Measurements from ENCODE around the gene PRAC1. TPM values are rescaled to one million over a fixed set of nuclear protein-coding genes. Genes with fewer than 3 reads are reported as not detected.

The PRAC1 gene
- under 1 TPM in 1 of 2 donors, not detected in 1; 0.63 TPM for polyA plus RNA-seq

- 13% methylated on average over 21 of the region's 21 CpGs for WGBS, 2 donors
- no peak within 1 kb of the TSS for H3K27ac ChIP-seq (ENCODE audit: low read depth in 2 of 2, low read length in 1 of 2)
These were observed at the start of gene PRAC1 for GRCh38 chr17:48722201-48722907. PRAC1 (minus strand) TSS chr17:48722518; CDS start chr17:48722392, 126 bp downstream.

GRCh38 chr17:48770954-48771353, 48.6 kb upstream of the PRAC1 start:
- Histone ChIP-seq H3K36me3 (ENCODE audit: control insufficient read depth in 2 of 2, insufficient read depth in 2 of 2, low read length in 1 of 2) (no peaks in the 10 kb centered on the region), H3K9me3 (ENCODE audit: control insufficient read depth in 2 of 2, insufficient read depth in 1 of 2, low read depth in 1 of 2, low read length in 1 of 2) (no peaks in the 10 kb centered on the region), H3K27ac (ENCODE audit: low read depth in 2 of 2, low read length in 1 of 2) (no peak overlapping the region), H3K27me3 (ENCODE audit: control insufficient read depth in 1 of 2, insufficient read depth in 2 of 2, low read length in 2 of 2) (peaks cover 0 to 7% of the 10 kb centered on the region in 2 donors), H3K4me3 (ENCODE audit: low read depth in 1 of 2, low read length in 2 of 2) (no peak overlapping the region), H3K4me1 (ENCODE audit: control insufficient read depth in 2 of 2, insufficient read depth in 2 of 2, low read length in 1 of 2) (no peaks in the 10 kb centered on the region)
- WGBS, 2 donors: 47 to 52% methylated on average over 3 of the region's 3 CpGs

More at GRCh38 chr17:48722201-48722907, at the start of gene PRAC1:
- H3K36me3 ChIP-seq (ENCODE audit: control insufficient read depth in 2 of 2, insufficient read depth in 2 of 2, low read length in 1 of 2): no peaks in the 10 kb centered on the region
- peaks cover 0 to 10% of the 10 kb centered on the region in 2 donors for H3K4me1 ChIP-seq (ENCODE audit: control insufficient read depth in 2 of 2, insufficient read depth in 2 of 2, low read length in 1 of 2)
- peaks cover 18 to 82% of the 10 kb centered on the region in 2 donors for H3K27me3 ChIP-seq (ENCODE audit: control insufficient read depth in 1 of 2, insufficient read depth in 2 of 2, low read length in 2 of 2)
- H3K9me3 ChIP-seq (ENCODE audit: control insufficient read depth in 2 of 2, insufficient read depth in 1 of 2, low read depth in 1 of 2, low read length in 1 of 2): peaks cover 0 to 18% of the 10 kb centered on the region in 2 donors
- no peak within 1 kb of the TSS for H3K4me3 ChIP-seq (ENCODE audit: low read depth in 1 of 2, low read length in 2 of 2)

- Histone ChIP-seq H3K4me3 (ENCODE audit: low read depth in 1 of 2, low read length in 2 of 2) (no peak overlapping the region), H3K27ac (ENCODE audit: low read depth in 2 of 2, low read length in 1 of 2) (no peak overlapping the region), H3K36me3 (ENCODE audit: control insufficient read depth in 2 of 2, insufficient read depth in 2 of 2, low read length in 1 of 2) (no peaks in the 10 kb centered on the region), H3K27me3 (ENCODE audit: control insufficient read depth in 1 of 2, insufficient read depth in 2 of 2, low read length in 2 of 2) (peaks cover 0 to 7% of the 10 kb centered on the region in 2 donors), H3K4me1 (ENCODE audit: control insufficient read depth in 2 of 2, insufficient read depth in 2 of 2, low read length in 1 of 2) (no peaks in the 10 kb centered on the region), H3K9me3 (ENCODE audit: control insufficient read depth in 2 of 2, insufficient read depth in 1 of 2, low read depth in 1 of 2, low read length in 1 of 2) (no peaks in the 10 kb centered on the region)
- 84 to 85% methylated on average over 5 of the region's 5 CpGs for WGBS, 2 donors
These were observed 46.8 kb upstream of the PRAC1 start for GRCh38 chr17:48769009-48769675.

DNA sequence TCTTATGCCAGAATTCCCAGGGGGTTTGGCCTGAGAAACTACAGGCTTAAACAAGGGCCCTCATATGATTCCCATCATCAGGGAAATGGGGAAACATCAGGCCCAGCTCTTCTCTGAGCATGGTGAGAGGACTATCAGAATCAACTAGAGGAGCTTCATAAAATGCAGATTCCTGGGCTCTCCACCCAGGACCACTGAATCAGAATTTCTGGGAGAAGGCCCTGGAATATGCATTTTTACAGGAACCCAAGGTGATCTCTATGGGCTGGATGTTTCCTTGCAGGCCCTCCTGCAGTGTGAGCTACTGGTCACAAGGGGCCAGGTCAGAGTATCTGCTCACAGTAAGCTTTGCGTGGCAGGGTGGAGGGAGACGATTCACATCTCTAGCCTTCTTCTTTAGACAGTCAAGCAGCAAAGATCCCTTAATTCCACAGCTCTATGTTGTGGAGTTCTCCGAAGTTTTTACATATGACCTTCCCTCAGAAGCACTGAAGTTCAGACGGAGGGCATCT, 45.0 kb upstream of the PRAC1 start:
- Histone ChIP-seq H3K27me3 (ENCODE audit: control insufficient read depth in 1 of 2, insufficient read depth in 2 of 2, low read length in 2 of 2) (peaks cover 0 to 7% of the 10 kb centered on the region in 2 donors), H3K4me1 (ENCODE audit: control insufficient read depth in 2 of 2, insufficient read depth in 2 of 2, low read length in 1 of 2) (no peaks in the 10 kb centered on the region), H3K9me3 (ENCODE audit: control insufficient read depth in 2 of 2, insufficient read depth in 1 of 2, low read depth in 1 of 2, low read length in 1 of 2) (no peaks in the 10 kb centered on the region), H3K4me3 (ENCODE audit: low read depth in 1 of 2, low read length in 2 of 2) (no peak overlapping the region), H3K36me3 (ENCODE audit: control insufficient read depth in 2 of 2, insufficient read depth in 2 of 2, low read length in 1 of 2) (no peaks in the 10 kb centered on the region), H3K27ac (ENCODE audit: low read depth in 2 of 2, low read length in 1 of 2) (no peak overlapping the region)
- WGBS, 2 donors: 69 to 82% methylated on average over 4 of the region's 4 CpGs

GRCh38 chr17:48761114-48761513, 38.8 kb upstream of the PRAC1 start:
- Histone ChIP-seq H3K27me3 (ENCODE audit: control insufficient read depth in 1 of 2, insufficient read depth in 2 of 2, low read length in 2 of 2) (peaks cover 4 to 5% of the 10 kb centered on the region in 2 donors), H3K9me3 (ENCODE audit: control insufficient read depth in 2 of 2, insufficient read depth in 1 of 2, low read depth in 1 of 2, low read length in 1 of 2) (no peaks in the 10 kb centered on the region), H3K36me3 (ENCODE audit: control insufficient read depth in 2 of 2, insufficient read depth in 2 of 2, low read length in 1 of 2) (no peaks in the 10 kb centered on the region), H3K27ac (ENCODE audit: low read depth in 2 of 2, low read length in 1 of 2) (no peak overlapping the region), H3K4me3 (ENCODE audit: low read depth in 1 of 2, low read length in 2 of 2) (no peak overlapping the region), H3K4me1 (ENCODE audit: control insufficient read depth in 2 of 2, insufficient read depth in 2 of 2, low read length in 1 of 2) (no peaks in the 10 kb centered on the region)
- WGBS, 2 donors: 73 to 81% methylated on average over 6 of the region's 6 CpGs

- H3K27me3 ChIP-seq (ENCODE audit: control insufficient read depth in 1 of 2, insufficient read depth in 2 of 2, low read length in 2 of 2): peaks cover 5% of the 10 kb centered on the region in 2 donors
- H3K4me1 ChIP-seq (ENCODE audit: control insufficient read depth in 2 of 2, insufficient read depth in 2 of 2, low read length in 1 of 2): no peaks in the 10 kb centered on the region
- 32 to 35% methylated on average over 4 of the region's 4 CpGs for whole genome bisulfite sequencing, 2 donors
These were observed 38.1 kb upstream of the PRAC1 start for GRCh38 chr17:48760411-48760810.

DNA sequence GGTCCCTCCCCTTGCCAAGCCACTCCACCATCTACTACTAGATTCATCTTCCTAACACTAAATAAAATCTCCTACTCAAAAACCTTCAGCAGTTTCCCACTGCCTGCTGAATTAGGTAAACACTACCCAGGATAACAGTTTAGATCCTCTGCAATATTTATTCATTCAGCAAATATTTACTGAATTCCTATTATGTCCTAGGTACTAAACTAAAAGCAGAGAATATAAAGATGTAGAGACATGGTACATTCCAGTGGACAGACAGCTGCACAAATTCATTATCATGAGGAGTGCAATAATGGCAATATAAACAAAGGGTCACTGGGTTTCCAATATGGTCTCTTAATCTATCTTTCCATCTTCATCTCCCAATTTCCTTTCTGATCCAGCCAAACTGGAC, 37.0 kb upstream of the PRAC1 start:
- peaks cover 5 to 17% of the 10 kb centered on the region in 2 donors for H3K27me3 ChIP-seq (ENCODE audit: control insufficient read depth in 1 of 2, insufficient read depth in 2 of 2, low read length in 2 of 2)
- H3K36me3 ChIP-seq (ENCODE audit: control insufficient read depth in 2 of 2, insufficient read depth in 2 of 2, low read length in 1 of 2): no peaks in the 10 kb centered on the region
- H3K4me1 ChIP-seq (ENCODE audit: control insufficient read depth in 2 of 2, insufficient read depth in 2 of 2, low read length in 1 of 2): peaks cover 0 to 6% of the 10 kb centered on the region in 2 donors
- no peaks in the 10 kb centered on the region for H3K9me3 ChIP-seq (ENCODE audit: control insufficient read depth in 2 of 2, insufficient read depth in 1 of 2, low read depth in 1 of 2, low read length in 1 of 2)
- H3K4me3 ChIP-seq (ENCODE audit: low read depth in 1 of 2, low read length in 2 of 2): no peak overlapping the region
- H3K27ac ChIP-seq (ENCODE audit: low read depth in 2 of 2, low read length in 1 of 2): no peak overlapping the region

More at GRCh38 chr17:48760411-48760810, 38.1 kb upstream of the PRAC1 start:
- no peaks in the 10 kb centered on the region for H3K9me3 ChIP-seq (ENCODE audit: control insufficient read depth in 2 of 2, insufficient read depth in 1 of 2, low read depth in 1 of 2, low read length in 1 of 2)
- H3K4me3 ChIP-seq (ENCODE audit: low read depth in 1 of 2, low read length in 2 of 2): no peak overlapping the region
- no peaks in the 10 kb centered on the region for H3K36me3 ChIP-seq (ENCODE audit: control insufficient read depth in 2 of 2, insufficient read depth in 2 of 2, low read length in 1 of 2)
- H3K27ac ChIP-seq (ENCODE audit: low read depth in 2 of 2, low read length in 1 of 2): no peak overlapping the region

DNA sequence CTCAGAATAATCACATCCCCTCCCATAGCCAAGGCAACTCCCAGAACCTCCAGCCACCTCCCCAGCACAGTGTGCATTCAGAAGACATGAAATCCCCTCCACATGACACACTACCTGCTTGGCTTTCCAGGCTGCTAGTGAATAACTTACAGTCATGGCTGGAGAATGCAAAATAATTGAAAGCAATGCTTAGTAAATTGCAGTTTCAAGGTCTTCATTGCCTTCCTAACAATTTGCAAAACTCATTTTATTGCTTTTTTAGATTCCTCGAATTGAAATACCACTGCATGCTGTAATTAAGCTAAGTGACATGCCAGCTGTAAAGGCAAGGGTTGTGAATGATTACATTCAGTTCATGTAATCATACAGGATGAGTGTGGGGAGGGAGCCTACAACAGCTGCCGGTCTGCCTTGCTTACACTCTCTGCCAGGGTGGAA, 35.2 kb upstream of the PRAC1 start:
- Histone ChIP-seq H3K9me3 (ENCODE audit: control insufficient read depth in 2 of 2, insufficient read depth in 1 of 2, low read depth in 1 of 2, low read length in 1 of 2) (peaks cover 0 to 3% of the 10 kb centered on the region in 2 donors), H3K27me3 (ENCODE audit: control insufficient read depth in 1 of 2, insufficient read depth in 2 of 2, low read length in 2 of 2) (peaks cover 5 to 33% of the 10 kb centered on the region in 2 donors), H3K36me3 (ENCODE audit: control insufficient read depth in 2 of 2, insufficient read depth in 2 of 2, low read length in 1 of 2) (no peaks in the 10 kb centered on the region), H3K4me3 (ENCODE audit: low read depth in 1 of 2, low read length in 2 of 2) (no peak overlapping the region), H3K27ac (ENCODE audit: low read depth in 2 of 2, low read length in 1 of 2) (no peak overlapping the region), H3K4me1 (ENCODE audit: control insufficient read depth in 2 of 2, insufficient read depth in 2 of 2, low read length in 1 of 2) (peaks cover 0 to 7% of the 10 kb centered on the region in 2 donors)
- 52 to 65% methylated on average over 2 of the region's 2 CpGs for WGBS, 2 donors

DNA sequence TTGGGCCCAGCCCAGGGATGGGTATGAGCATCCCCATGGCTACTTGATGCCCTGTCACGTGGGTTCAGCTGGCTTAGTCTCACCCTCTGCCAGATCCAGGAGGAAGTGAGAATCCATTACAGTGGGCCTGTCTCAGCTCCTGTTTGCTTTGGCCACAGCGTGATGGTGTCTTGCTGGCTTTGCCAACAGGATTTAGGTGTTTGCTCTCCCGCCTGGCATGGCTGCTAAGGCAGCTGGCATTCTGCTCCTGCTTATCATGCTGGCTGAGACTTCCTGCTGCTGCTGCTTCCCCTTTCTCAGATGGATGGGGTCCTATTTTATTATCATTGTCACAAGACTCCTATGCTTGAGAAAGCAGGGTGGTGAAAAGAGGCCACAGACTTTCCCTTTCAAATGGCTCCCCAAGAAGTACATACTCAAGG, 34.5 kb upstream of the PRAC1 start:
- H3K36me3 ChIP-seq (ENCODE audit: control insufficient read depth in 2 of 2, insufficient read depth in 2 of 2, low read length in 1 of 2): no peaks in the 10 kb centered on the region
- peaks cover 0 to 7% of the 10 kb centered on the region in 2 donors for H3K4me1 ChIP-seq (ENCODE audit: control insufficient read depth in 2 of 2, insufficient read depth in 2 of 2, low read length in 1 of 2)
- H3K9me3 ChIP-seq (ENCODE audit: control insufficient read depth in 2 of 2, insufficient read depth in 1 of 2, low read depth in 1 of 2, low read length in 1 of 2): peaks cover 0 to 3% of the 10 kb centered on the region in 2 donors
- no peak overlapping the region for H3K27ac ChIP-seq (ENCODE audit: low read depth in 2 of 2, low read length in 1 of 2)
- WGBS, 2 donors: 17 to 23% methylated on average over 3 of the region's 3 CpGs
- no peak overlapping the region for H3K4me3 ChIP-seq (ENCODE audit: low read depth in 1 of 2, low read length in 2 of 2)
- peaks cover 5 to 40% of the 10 kb centered on the region in 2 donors for H3K27me3 ChIP-seq (ENCODE audit: control insufficient read depth in 1 of 2, insufficient read depth in 2 of 2, low read length in 2 of 2)

Data from esophagus (tissue), 2 donors.